ENCODE results near the gene MSMO1.

Gene MSMO1

GRCh38 chr4:165379678-165380064 is 52.2 kb downstream of the MSMO1 start:
- Histone ChIP-seq H3K9ac (ENCODE audit: low read depth, low read length) (no peak overlapping the region), H3K4me1 (ENCODE audit: control insufficient read depth, insufficient read depth, low read length) (peaks cover 31% of the 10 kb centered on the region), H3K9me3 (ENCODE audit: control insufficient read depth, insufficient read depth, low read length) (no peaks in the 10 kb centered on the region), H3K27ac (ENCODE audit: low read depth, low read length) (no peak overlapping the region), H3K27me3 (ENCODE audit: control insufficient read depth, insufficient read depth, low read length) (peaks cover 35% of the 10 kb centered on the region), H3K36me3 (ENCODE audit: control insufficient read depth, insufficient read depth, low read length) (no peaks in the 10 kb centered on the region), H3K4me3 (ENCODE audit: low read depth, low read length) (peak overlapping the region; percentile 72)

DNA sequence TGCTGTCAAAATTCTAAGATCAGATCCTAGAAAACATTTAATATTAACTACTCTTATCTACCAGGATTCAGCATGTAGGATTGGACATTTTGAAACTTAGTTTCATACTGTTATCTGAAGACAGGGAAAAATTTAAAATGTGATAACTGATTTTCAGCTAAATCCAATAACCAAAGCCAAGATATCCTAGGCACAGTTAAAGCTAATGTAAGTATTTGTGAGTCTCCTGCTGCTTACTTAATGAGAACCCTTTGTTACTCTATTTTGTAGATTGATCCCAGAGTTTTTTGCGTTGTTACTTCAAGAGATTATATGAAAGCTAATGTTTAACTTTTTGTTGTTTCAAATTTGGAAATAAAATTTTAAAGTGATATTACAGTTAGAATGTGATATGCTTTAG is 53.3 kb downstream of the MSMO1 start:
- H3K4me1 ChIP-seq (ENCODE audit: control insufficient read depth, insufficient read depth, low read length) = peaks cover 31% of the 10 kb centered on the region

DNA sequence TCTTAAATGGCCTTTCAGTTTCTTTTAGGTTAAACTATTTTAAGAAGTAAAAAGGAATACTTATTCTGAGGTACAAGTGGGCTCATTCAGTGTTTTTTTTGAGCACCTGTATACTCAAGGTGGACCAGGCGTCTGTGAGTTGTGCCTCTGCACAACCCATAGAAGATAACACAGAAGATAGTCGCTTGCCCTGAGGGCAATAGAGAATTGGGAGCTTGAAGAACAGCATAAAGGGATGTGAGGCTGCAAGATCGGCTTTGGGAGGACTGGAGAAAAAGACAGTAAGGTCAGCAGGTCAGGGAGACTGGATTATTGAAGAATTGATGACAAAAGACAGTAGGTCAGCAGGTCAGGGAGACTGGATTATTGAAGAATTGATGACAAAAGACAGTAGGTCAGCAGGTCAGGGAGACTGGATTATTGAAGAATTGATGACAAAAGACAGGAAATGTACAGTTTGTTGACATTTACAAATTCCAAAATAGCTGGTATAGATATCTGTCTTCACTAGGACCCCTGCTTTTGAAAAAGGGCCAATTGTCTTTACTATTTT is 54.4 kb downstream of the MSMO1 start:
- H3K9me3 ChIP-seq (ENCODE audit: control insufficient read depth, insufficient read depth, low read length) = no peaks in the 10 kb centered on the region
- H3K4me1 ChIP-seq (ENCODE audit: control insufficient read depth, insufficient read depth, low read length) = peaks cover 36% of the 10 kb centered on the region
- H3K36me3 ChIP-seq (ENCODE audit: control insufficient read depth, insufficient read depth, low read length) = no peaks in the 10 kb centered on the region
- no peak overlapping the region for H3K4me3 ChIP-seq (ENCODE audit: low read depth, low read length)
- H3K9ac ChIP-seq (ENCODE audit: low read depth, low read length) = no peak overlapping the region
- H3K27me3 ChIP-seq (ENCODE audit: control insufficient read depth, insufficient read depth, low read length) = peaks cover 35% of the 10 kb centered on the region
- H3K27ac ChIP-seq (ENCODE audit: low read depth, low read length) = no peak overlapping the region

More for the DNA sequence above, 53.3 kb downstream of the MSMO1 start:
- Histone ChIP-seq H3K4me3 (ENCODE audit: low read depth, low read length) (no peak overlapping the region), H3K36me3 (ENCODE audit: control insufficient read depth, insufficient read depth, low read length) (no peaks in the 10 kb centered on the region), H3K27ac (ENCODE audit: low read depth, low read length) (no peak overlapping the region), H3K27me3 (ENCODE audit: control insufficient read depth, insufficient read depth, low read length) (peaks cover 35% of the 10 kb centered on the region), H3K9me3 (ENCODE audit: control insufficient read depth, insufficient read depth, low read length) (no peaks in the 10 kb centered on the region), H3K9ac (ENCODE audit: low read depth, low read length) (no peak overlapping the region)

DNA sequence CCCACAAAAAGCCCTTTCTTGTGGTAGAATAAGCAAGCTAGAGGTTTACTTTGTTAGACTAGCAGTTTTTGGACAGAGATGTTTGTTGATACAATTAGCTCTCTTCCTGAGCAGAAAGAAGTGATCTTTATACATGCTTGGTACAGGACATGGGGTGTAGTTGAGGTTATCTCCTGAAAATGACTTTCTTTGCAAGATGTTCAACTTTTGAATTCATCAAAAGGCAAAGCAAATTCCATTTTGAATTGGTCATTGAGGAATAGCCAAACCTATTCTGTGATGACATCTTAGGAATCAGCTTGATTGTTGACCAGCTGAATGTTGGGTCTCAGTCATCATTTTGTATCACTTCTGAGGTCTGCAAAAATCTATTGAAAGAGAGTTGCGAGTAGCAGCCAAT is 55.2 kb downstream of the MSMO1 start:
- peaks cover 31% of the 10 kb centered on the region for H3K27me3 ChIP-seq (ENCODE audit: control insufficient read depth, insufficient read depth, low read length)
- no peak overlapping the region for H3K9ac ChIP-seq (ENCODE audit: low read depth, low read length)
- H3K4me3 ChIP-seq (ENCODE audit: low read depth, low read length) = no peak overlapping the region
- peaks cover 36% of the 10 kb centered on the region for H3K4me1 ChIP-seq (ENCODE audit: control insufficient read depth, insufficient read depth, low read length)
- no peaks in the 10 kb centered on the region for H3K36me3 ChIP-seq (ENCODE audit: control insufficient read depth, insufficient read depth, low read length)
- H3K9me3 ChIP-seq (ENCODE audit: control insufficient read depth, insufficient read depth, low read length) = no peaks in the 10 kb centered on the region
- no peak overlapping the region for H3K27ac ChIP-seq (ENCODE audit: low read depth, low read length)

DNA sequence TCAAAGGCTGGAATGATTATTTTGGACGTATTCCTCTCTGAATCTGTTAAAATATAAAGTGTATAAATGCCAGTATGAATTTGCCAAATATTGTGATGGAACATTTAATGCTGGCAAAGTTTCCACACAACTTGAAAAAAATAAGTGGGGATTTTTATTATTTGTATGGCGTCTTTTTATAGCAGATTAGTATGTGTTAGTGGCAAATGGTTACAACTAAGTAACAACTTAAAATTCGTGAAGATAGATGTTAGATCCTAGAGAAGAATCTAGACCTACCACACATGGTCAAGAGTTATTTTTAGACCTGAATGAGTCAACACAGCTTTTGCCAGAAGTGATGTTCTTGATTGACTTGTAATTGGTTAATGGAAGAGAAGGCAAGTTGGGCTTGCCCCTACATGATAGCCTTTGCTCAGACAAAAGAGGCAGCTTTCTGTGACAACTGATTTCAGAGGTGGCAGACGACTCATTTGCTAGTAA is 56.2 kb downstream of the MSMO1 start:
- Histone ChIP-seq H3K4me1 (ENCODE audit: control insufficient read depth, insufficient read depth, low read length) (peaks cover 32% of the 10 kb centered on the region), H3K27me3 (ENCODE audit: control insufficient read depth, insufficient read depth, low read length) (peaks cover 21% of the 10 kb centered on the region), H3K9ac (ENCODE audit: low read depth, low read length) (no peak overlapping the region), H3K4me3 (ENCODE audit: low read depth, low read length) (no peak overlapping the region), H3K27ac (ENCODE audit: low read depth, low read length) (no peak overlapping the region), H3K36me3 (ENCODE audit: control insufficient read depth, insufficient read depth, low read length) (no peaks in the 10 kb centered on the region), H3K9me3 (ENCODE audit: control insufficient read depth, insufficient read depth, low read length) (no peaks in the 10 kb centered on the region)

DNA sequence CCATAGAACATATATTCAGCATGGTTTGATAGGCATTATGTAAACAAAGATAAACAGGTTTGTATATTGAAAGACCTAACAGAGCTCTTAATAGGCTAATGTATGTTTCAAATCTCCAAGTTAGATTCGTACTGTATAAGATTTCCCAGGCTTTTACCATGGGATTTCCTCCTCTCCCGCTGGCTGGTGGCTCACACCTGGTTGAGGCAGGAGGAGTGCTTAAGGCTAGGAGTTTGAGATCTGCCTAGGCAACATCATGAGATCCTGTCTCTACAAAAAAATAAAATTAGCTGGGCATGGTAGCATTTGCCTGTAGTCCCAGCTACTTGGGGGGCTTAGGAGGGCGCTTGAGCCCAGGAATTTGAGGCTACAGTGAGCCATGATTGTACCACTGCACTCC is 56.7 kb downstream of the MSMO1 start:
- Histone ChIP-seq H3K9me3 (ENCODE audit: control insufficient read depth, insufficient read depth, low read length) (no peaks in the 10 kb centered on the region), H3K4me1 (ENCODE audit: control insufficient read depth, insufficient read depth, low read length) (peaks cover 31% of the 10 kb centered on the region), H3K36me3 (ENCODE audit: control insufficient read depth, insufficient read depth, low read length) (no peaks in the 10 kb centered on the region), H3K27ac (ENCODE audit: low read depth, low read length) (peak overlapping the region; percentile 33), H3K4me3 (ENCODE audit: low read depth, low read length) (no peak overlapping the region), H3K27me3 (ENCODE audit: control insufficient read depth, insufficient read depth, low read length) (peaks cover 15% of the 10 kb centered on the region), H3K9ac (ENCODE audit: low read depth, low read length) (no peak overlapping the region)

DNA sequence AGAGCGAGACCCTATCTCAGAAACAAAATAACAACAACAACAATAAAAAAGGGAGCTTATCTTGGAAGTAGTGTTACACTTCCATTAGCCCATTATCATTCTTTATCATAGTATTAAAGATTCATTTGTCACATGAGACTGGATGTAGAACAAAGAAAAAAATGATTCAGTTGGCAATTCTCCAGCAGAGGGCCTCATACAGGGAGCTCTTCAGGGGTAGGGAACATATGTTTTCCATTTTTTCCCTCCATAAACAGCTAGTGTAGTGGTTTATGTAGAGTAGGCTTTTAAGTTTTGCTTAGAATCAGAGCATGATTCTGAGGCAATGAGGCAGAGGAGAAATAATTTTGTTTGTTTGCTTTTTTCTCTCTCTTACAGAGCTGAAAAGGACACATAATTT is 57.1 kb downstream of the MSMO1 start:
- Histone ChIP-seq H3K4me1 (ENCODE audit: control insufficient read depth, insufficient read depth, low read length) (peaks cover 31% of the 10 kb centered on the region), H3K9ac (ENCODE audit: low read depth, low read length) (no peak overlapping the region), H3K9me3 (ENCODE audit: control insufficient read depth, insufficient read depth, low read length) (no peaks in the 10 kb centered on the region), H3K27me3 (ENCODE audit: control insufficient read depth, insufficient read depth, low read length) (peaks cover 12% of the 10 kb centered on the region), H3K4me3 (ENCODE audit: low read depth, low read length) (no peak overlapping the region), H3K36me3 (ENCODE audit: control insufficient read depth, insufficient read depth, low read length) (no peaks in the 10 kb centered on the region), H3K27ac (ENCODE audit: low read depth, low read length) (no peak overlapping the region)

DNA sequence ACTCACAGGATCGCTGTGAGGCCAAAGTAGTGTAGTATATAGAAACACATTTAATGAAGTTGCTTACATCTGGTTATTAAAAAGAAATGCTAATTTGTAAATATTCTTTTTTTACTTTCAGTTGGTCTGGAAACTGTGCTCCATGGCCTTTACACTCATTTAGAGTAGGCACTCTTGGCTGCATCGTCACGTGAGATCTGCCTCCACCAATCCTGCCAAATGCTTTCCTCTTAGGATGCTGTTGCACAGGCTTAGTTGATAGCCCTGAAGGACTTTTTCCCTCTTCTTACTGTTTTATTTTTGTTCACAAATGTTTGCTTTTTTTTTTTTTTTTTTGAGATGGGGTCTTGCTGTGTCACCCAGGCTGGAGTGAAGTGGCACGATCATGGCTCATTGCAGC is 57.7 kb downstream of the MSMO1 start:
- no peak overlapping the region for H3K9ac ChIP-seq (ENCODE audit: low read depth, low read length)

DNA sequence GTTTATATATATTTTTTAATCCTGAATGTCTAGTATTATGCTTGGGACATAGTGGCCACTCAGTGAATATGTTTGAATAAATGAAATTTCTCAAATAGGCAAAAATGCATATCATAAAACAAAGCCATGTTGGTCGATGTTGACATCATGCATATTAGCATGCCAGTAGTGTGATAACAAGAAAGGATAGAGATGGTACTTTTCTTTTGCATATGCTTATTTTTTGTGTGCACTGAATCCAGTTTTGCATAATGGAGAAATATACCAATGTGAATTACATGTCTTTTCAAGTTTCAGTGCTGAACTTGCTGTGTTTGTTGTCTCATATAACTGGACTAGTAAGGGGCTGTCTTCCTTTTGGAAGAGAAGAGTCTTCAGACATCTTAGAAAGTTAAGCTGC is 58.9 kb downstream of the MSMO1 start:
- Histone ChIP-seq H3K4me1 (ENCODE audit: control insufficient read depth, insufficient read depth, low read length) (peaks cover 20% of the 10 kb centered on the region), H3K4me3 (ENCODE audit: low read depth, low read length) (no peak overlapping the region), H3K9ac (ENCODE audit: low read depth, low read length) (no peak overlapping the region), H3K9me3 (ENCODE audit: control insufficient read depth, insufficient read depth, low read length) (no peaks in the 10 kb centered on the region), H3K27ac (ENCODE audit: low read depth, low read length) (no peak overlapping the region), H3K27me3 (ENCODE audit: control insufficient read depth, insufficient read depth, low read length) (no peaks in the 10 kb centered on the region), H3K36me3 (ENCODE audit: control insufficient read depth, insufficient read depth, low read length) (no peaks in the 10 kb centered on the region)

More for the DNA sequence above, 57.7 kb downstream of the MSMO1 start:
- Histone ChIP-seq H3K27me3 (ENCODE audit: control insufficient read depth, insufficient read depth, low read length) (peaks cover 7% of the 10 kb centered on the region), H3K4me3 (ENCODE audit: low read depth, low read length) (no peak overlapping the region), H3K36me3 (ENCODE audit: control insufficient read depth, insufficient read depth, low read length) (no peaks in the 10 kb centered on the region), H3K9me3 (ENCODE audit: control insufficient read depth, insufficient read depth, low read length) (no peaks in the 10 kb centered on the region), H3K27ac (ENCODE audit: low read depth, low read length) (no peak overlapping the region), H3K4me1 (ENCODE audit: control insufficient read depth, insufficient read depth, low read length) (peaks cover 27% of the 10 kb centered on the region)

GRCh38 chr4:165388756-165389155 is 61.3 kb downstream of the MSMO1 start:
- H3K36me3 ChIP-seq (ENCODE audit: control insufficient read depth, insufficient read depth, low read length) = no peaks in the 10 kb centered on the region
- peaks cover 13% of the 10 kb centered on the region; the same call in 1 of the 2 replicates for H3K4me1 ChIP-seq (ENCODE audit: control insufficient read depth, insufficient read depth, low read length)
- H3K27ac ChIP-seq (ENCODE audit: low read depth, low read length) = no peak overlapping the region
- H3K4me3 ChIP-seq (ENCODE audit: low read depth, low read length) = no peak overlapping the region
- H3K9me3 ChIP-seq (ENCODE audit: control insufficient read depth, insufficient read depth, low read length) = no peaks in the 10 kb centered on the region
- H3K9ac ChIP-seq (ENCODE audit: low read depth, low read length) = no peak overlapping the region
- no peaks in the 10 kb centered on the region for H3K27me3 ChIP-seq (ENCODE audit: control insufficient read depth, insufficient read depth, low read length)
